HFFc6 (cell line): ENCODE data around the gene PILRA. TPM values are rescaled to one million over a fixed set of nuclear protein-coding genes. Genes with fewer than 3 reads are reported as not detected.

Experiments used
- DNase-seq: peaks from one replicate; pipeline ENCODE4 v3.0.0-alpha.2; 2018
- H3K27ac Mint-ChIP-seq: 2 replicates; pipeline ENCODE4 v1.8.0; 2020; ENCODE audit warnings: mild to moderate bottlenecking, mixed read lengths
- H3K27me3 Mint-ChIP-seq: 2 replicates; pipeline ENCODE4 v1.8.0; 2021; ENCODE audit warnings: mild to moderate bottlenecking, moderate library complexity, mixed read lengths; ENCODE audit not compliant: insufficient read depth
- H3K36me3 Mint-ChIP-seq: 2 replicates; pipeline ENCODE4 v1.8.0; 2021; ENCODE audit warnings: low read depth, mixed read lengths
- H3K4me1 Mint-ChIP-seq: 2 replicates; pipeline ENCODE4 v1.8.0; 2020; ENCODE audit warnings: low read depth, mixed read lengths
- H3K4me3 Mint-ChIP-seq: 2 replicates; pipeline ENCODE4 v1.8.0; 2020; ENCODE audit warnings: mild to moderate bottlenecking, moderate library complexity, mixed read lengths
- H3K9me3 Mint-ChIP-seq: 2 replicates; pipeline ENCODE4 v1.8.0; 2020; ENCODE audit warnings: mild to moderate bottlenecking, mixed read lengths
- CTCF ChIP-seq: fragments of 200-600 bp; sonication (generic); IDR thresholded peaks from 2 replicates; pipeline ENCODE4 v1.5.0; 2021; ENCODE audit warnings: antibody characterized with exemption, mild to moderate bottlenecking
- total RNA-seq, 6 experiments: library from RNA; stranded (reverse); fragmentation: NEBNext Ultra II Directional; extraction: Animal tissue kit (Norgen Biotek cat#: 25700); gene quantifications; 2 replicates in 1 of 6; 3 replicates in 5 of 6; pipeline ENCODE4 v1.2.3, GENCODE V29; 2021

The PILRA gene
- total RNA-seq, 6 experiments from 2014 or later, result 0.30 to 0.34 (median 0.31) TPM; not detected in 2

DNA sequence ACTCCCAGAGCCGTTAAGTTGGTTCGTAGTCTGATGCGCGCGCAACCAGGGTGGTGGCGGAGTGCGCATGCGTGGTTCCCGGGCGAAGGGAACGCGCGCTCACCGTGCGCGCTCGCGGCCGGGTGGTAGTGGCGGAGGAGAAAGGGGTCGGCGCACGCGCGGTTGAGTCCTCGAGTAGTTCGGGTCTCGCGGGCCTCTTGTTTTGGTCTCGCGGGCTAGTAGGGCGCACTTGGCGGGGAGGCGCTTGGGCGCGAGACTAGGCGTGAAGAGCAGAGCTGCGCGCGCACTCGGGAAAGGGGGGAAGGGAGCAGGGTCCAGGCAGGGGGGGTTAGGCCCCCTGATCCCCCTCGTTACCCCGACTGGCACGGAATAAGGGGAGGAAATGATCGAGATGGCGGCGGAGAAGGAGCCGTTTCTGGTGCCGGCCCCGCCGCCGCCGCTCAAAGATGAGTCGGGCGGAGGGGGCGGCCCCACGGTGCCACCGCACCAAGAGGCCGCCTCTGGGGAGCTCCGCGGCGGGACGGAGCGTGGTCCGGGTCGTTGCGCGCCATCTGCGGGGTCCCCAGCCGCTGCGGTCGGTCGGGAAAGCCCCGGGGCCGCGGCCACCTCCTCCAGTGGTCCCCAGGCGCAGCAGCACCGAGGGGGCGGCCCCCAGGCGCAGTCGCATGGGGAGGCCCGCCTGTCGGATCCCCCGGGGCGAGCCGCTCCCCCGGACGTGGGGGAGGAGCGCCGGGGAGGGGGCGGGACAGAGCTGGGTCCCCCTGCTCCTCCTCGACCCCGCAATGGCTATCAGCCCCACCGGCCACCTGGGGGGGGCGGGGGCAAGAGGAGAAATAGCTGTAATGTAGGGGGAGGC lies 56.6 kb downstream of the PILRA start, which contains the start of gene MEPCE:
Gene MEPCE (plus strand): TSS at position 195 of the 856 bp plus-strand sequence. CDS start 188 bp downstream, at position 383.
- DNase-seq, result peak; percentile 97
- no peak for TF ChIP-seq CTCF
- Mint-ChIP-seq H3K27ac (peak within 1 kb of the TSS; percentile 100), H3K36me3 (peaks cover 26% of the 10 kb centered on the region), H3K4me1 (peaks cover 33% of the 10 kb centered on the region), H3K4me3 (peak within 1 kb of the TSS; percentile 99), H3K27me3 (peaks cover 27% of the 10 kb centered on the region), H3K9me3 (peaks cover 10% of the 10 kb centered on the region)

- Mint-ChIP-seq H3K36me3 (peaks cover 31% of the 10 kb centered on the region), H3K27ac (peak overlapping the region; percentile 87), H3K4me1 (peaks cover 38% of the 10 kb centered on the region), H3K27me3 (peaks cover 27% of the 10 kb centered on the region), H3K9me3 (peaks cover 10% of the 10 kb centered on the region), H3K4me3 (peak overlapping the region; percentile 91)
- DNase-seq, result no peak
- TF ChIP-seq CTCF, result no peak
Measured at GRCh38 chr7:100430493-100431285, 57.4 kb downstream of the PILRA start.

- Mint-ChIP-seq H3K36me3 (peaks cover 31% of the 10 kb centered on the region), H3K27ac (peak overlapping the region; percentile 44; the same call in 1 of the 2 replicates), H3K4me3 (peak overlapping the region; percentile 59), H3K4me1 (peaks cover 38% of the 10 kb centered on the region), H3K27me3 (peaks cover 29% of the 10 kb centered on the region), H3K9me3 (peaks cover 10% of the 10 kb centered on the region)
- TF ChIP-seq CTCF, result no peak
- no peak for DNase-seq
Measured at GRCh38 chr7:100431286-100431735, 58.0 kb downstream of the PILRA start.

- H3K4me3 Mint-ChIP-seq, result peak overlapping the region; percentile 59
- H3K9me3 Mint-ChIP-seq, result peaks cover 10% of the 10 kb centered on the region
- H3K36me3 Mint-ChIP-seq, result peaks cover 31% of the 10 kb centered on the region
- TF ChIP-seq CTCF, result no peak
- H3K27ac Mint-ChIP-seq, result peak overlapping the region; percentile 44
- peaks cover 38% of the 10 kb centered on the region for H3K4me1 Mint-ChIP-seq
- no peak for DNase-seq
- H3K27me3 Mint-ChIP-seq, result peaks cover 32% of the 10 kb centered on the region
Measured at GRCh38 chr7:100432053-100432452, 58.8 kb downstream of the PILRA start.

DNA sequence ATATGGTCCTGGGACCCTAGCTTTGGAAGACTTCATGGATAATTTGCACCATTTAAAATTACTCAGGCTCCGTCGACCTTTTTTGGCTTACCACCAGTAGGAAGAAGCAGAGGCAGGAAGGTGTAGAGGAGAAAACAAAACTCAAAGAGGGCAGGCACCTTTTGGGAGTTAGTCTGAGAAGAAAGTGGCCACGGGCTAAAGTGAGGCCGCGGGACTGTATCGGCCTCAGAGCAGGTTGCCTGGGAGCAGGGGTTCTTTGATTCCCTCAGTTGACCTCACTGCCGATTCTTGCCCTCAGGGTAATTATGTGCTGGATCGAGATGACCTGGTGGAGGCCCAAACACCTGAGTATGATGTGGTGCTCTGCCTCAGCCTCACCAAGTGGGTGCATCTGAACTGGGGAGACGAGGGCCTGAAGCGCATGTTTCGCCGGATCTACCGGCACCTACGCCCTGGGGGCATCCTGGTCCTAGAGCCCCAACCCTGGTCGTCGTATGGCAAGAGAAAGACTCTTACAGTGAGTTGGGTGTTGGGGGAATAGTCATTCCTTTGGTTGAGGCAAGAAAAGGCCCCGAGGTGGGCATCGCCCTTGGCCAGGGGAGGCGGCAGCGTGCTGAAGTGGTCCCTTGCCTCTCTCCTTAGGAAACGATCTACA lies 59.5 kb downstream of the PILRA start:
- Mint-ChIP-seq H3K36me3 (peaks cover 31% of the 10 kb centered on the region), H3K4me3 (peak overlapping the region; percentile 23), H3K4me1 (peaks cover 38% of the 10 kb centered on the region), H3K27ac (peak overlapping the region; percentile 44), H3K27me3 (peaks cover 32% of the 10 kb centered on the region), H3K9me3 (peaks cover 10% of the 10 kb centered on the region)
- no peak for TF ChIP-seq CTCF
- no peak for DNase-seq
